Urothelium cell line (cell line): ENCODE measurements around the gene ADSS1.
"Not testable (repeated sequence)": the region's sequence is repeated elsewhere in the genome, so short reads cannot be mapped to it uniquely, and the experiment has no call there.

Experiments used
- DNase-seq: peaks from one replicate; pipeline ENCODE4 v3.0.0; 2011; ENCODE audit warnings: low spot score, mixed read lengths
- FAIRE-seq: peaks from 2 replicates; lab custom pipeline; 2011; peaks lifted over from hg19 to GRCh38; lab: Jason Lieb, UNC

ADSS1 gene

GRCh38 chr14:104729176-104729834 is 5.3 kb downstream of the ADSS1 start:
- FAIRE-seq, DNase-seq: not testable (repeated sequence)

GRCh38 chr14:104729835-104730181 is 5.8 kb downstream of the ADSS1 start:
- DNase-seq (no peak), FAIRE-seq (no peak)

GRCh38 chr14:104730487-104730886 is 6.5 kb downstream of the ADSS1 start:
- FAIRE-seq (no peak), DNase-seq (no peak)

- DNase-seq: no peak
- FAIRE-seq: no peak
These were observed 7.6 kb downstream of the ADSS1 start for GRCh38 chr14:104731320-104732294.

- FAIRE-seq (no peak), DNase-seq (no peak)
These were observed 8.4 kb downstream of the ADSS1 start for GRCh38 chr14:104732355-104732804.

- FAIRE-seq: no peak
- DNase-seq: no peak
These were observed 9.1 kb downstream of the ADSS1 start for GRCh38 chr14:104732931-104733681.

GRCh38 chr14:104734051-104734587 is 10.1 kb downstream of the ADSS1 start:
- DNase-seq: no peak
- no peak for FAIRE-seq

GRCh38 chr14:104734601-104734990 is 10.6 kb downstream of the ADSS1 start:
- DNase-seq (no peak), FAIRE-seq (no peak)

GRCh38 chr14:104734991-104735779 is 11.2 kb downstream of the ADSS1 start:
- no peak for FAIRE-seq
- DNase-seq: no peak

- DNase-seq (no peak), FAIRE-seq (no peak)
These were observed 12.0 kb downstream of the ADSS1 start for GRCh38 chr14:104735830-104736642.

- FAIRE-seq (no peak), DNase-seq (no peak)
These were observed 14.5 kb downstream of the ADSS1 start for GRCh38 chr14:104738375-104739019.

GRCh38 chr14:104739026-104739425 is 15.0 kb downstream of the ADSS1 start:
- no peak for DNase-seq
- FAIRE-seq: no peak

- DNase-seq (no peak), FAIRE-seq (no peak)
These were observed 15.8 kb downstream of the ADSS1 start for GRCh38 chr14:104739546-104740516.

- FAIRE-seq (no peak), DNase-seq (no peak)
These were observed 17.2 kb downstream of the ADSS1 start for GRCh38 chr14:104741108-104741802.

GRCh38 chr14:104741803-104742251 is 17.8 kb downstream of the ADSS1 start:
- no peak for DNase-seq
- no peak for FAIRE-seq

- no peak for FAIRE-seq
- DNase-seq: no peak
These were observed 18.8 kb downstream of the ADSS1 start for GRCh38 chr14:104742586-104743455.
